Measurements from ENCODE around the gene ORC5. TPM values are rescaled to one million over a fixed set of nuclear protein-coding genes. Genes with fewer than 3 reads are reported as not detected.
A peak's percentile ranks its signal among the peaks of the same experiment; 100 is the strongest.

The ORC5 gene
- total and polyA plus RNA-seq, 4 donors, result 6.5 to 53.6 (median 13.9) TPM

- TF ChIP-seq, protein P1, sequence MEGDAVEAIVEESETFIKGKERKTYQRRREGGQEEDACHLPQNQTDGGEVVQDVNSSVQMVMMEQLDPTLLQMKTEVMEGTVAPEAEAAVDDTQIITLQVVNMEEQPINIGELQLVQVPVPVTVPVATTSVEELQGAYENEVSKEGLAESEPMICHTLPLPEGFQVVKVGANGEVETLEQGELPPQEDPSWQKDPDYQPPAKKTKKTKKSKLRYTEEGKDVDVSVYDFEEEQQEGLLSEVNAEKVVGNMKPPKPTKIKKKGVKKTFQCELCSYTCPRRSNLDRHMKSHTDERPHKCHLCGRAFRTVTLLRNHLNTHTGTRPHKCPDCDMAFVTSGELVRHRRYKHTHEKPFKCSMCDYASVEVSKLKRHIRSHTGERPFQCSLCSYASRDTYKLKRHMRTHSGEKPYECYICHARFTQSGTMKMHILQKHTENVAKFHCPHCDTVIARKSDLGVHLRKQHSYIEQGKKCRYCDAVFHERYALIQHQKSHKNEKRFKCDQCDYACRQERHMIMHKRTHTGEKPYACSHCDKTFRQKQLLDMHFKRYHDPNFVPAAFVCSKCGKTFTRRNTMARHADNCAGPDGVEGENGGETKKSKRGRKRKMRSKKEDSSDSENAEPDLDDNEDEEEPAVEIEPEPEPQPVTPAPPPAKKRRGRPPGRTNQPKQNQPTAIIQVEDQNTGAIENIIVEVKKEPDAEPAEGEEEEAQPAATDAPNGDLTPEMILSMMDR (IDR thresholded peaks at IDR 0.05; ENCODE audit: control extremely low read depth, extremely low read depth), result no peak
- Histone ChIP-seq H3K27me3 (ENCODE audit: control insufficient read depth in 3 of 3, insufficient read depth in 3 of 3, low read length in 2 of 3) (no peaks in the 10 kb centered on the region), H3K9me3 (ENCODE audit: control insufficient read depth in 4 of 4, insufficient read depth in 3 of 4, low read length in 3 of 4) (no peaks in the 10 kb centered on the region), H3K4me3 (no peak overlapping the region), H3K27ac (ENCODE audit: low read depth in 1 of 2, low read length in 1 of 2) (no peak overlapping the region), H3K4me1 (ENCODE audit: control insufficient read depth in 5 of 5, insufficient read depth in 5 of 5, low read length in 5 of 5) (no peaks in the 10 kb centered on the region), H3K9ac (ENCODE audit: insufficient read depth in 1 of 2, low read length in 2 of 2) (no peak overlapping the region), H3K36me3 (ENCODE audit: control insufficient read depth in 4 of 4, insufficient read depth in 4 of 4, low read length in 4 of 4) (peaks cover 2 to 17% (median 6%) of the 10 kb centered on the region in 4 donors)
- no peak for ATAC-seq (ENCODE audit: insufficient read depth, low FRiP score)
- 81 to 91% methylated on average over 6 of the region's 6 CpGs for WGBS, 2 donors
- DNase-seq, result no peak
These were observed 45.7 kb downstream of the ORC5 start for GRCh38 chr7:104162081-104162480.

DNA sequence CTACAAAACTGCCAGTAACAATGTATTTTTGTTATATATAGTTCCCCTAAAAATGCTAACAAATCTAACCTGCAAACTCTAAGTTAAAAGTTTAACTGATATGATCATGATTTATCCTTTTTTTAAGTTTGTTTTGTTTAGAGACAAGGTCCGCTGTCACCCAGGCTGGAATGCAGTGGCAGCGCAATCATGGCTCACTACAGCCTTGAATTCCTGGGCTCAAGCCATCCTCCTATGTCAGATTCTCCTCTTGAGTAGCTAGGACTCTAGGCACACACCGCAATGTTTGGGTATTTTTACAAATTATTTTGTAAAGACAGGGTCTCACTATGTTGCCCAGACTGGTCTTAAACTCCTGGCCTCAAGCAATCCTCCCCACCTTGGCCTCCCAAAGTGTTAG lies 46.6 kb downstream of the ORC5 start:
- H3K36me3 ChIP-seq (ENCODE audit: control insufficient read depth in 4 of 4, insufficient read depth in 4 of 4, low read length in 4 of 4), result peaks cover 2 to 15% (median 6%) of the 10 kb centered on the region in 4 donors
- no peaks in the 10 kb centered on the region for H3K27me3 ChIP-seq (ENCODE audit: control insufficient read depth in 3 of 3, insufficient read depth in 3 of 3, low read length in 2 of 3)
- no peak overlapping the region for H3K4me3 ChIP-seq
- WGBS, 2 donors, result 92 to 94% methylated on average over 3 of the region's 3 CpGs
- no peak overlapping the region for H3K9ac ChIP-seq (ENCODE audit: insufficient read depth in 1 of 2, low read length in 2 of 2)
- H3K4me1 ChIP-seq (ENCODE audit: control insufficient read depth in 5 of 5, insufficient read depth in 5 of 5, low read length in 5 of 5), result no peaks in the 10 kb centered on the region
- no peak overlapping the region for H3K27ac ChIP-seq (ENCODE audit: low read depth in 1 of 2, low read length in 1 of 2)
- H3K9me3 ChIP-seq (ENCODE audit: control insufficient read depth in 4 of 4, insufficient read depth in 3 of 4, low read length in 3 of 4), result no peaks in the 10 kb centered on the region
- TF ChIP-seq, protein P1 (IDR thresholded peaks at IDR 0.05; ENCODE audit: control extremely low read depth, extremely low read depth), result no peak
- DNase-seq (no peak), ATAC-seq (ENCODE audit: insufficient read depth, low FRiP score) (no peak)

DNA sequence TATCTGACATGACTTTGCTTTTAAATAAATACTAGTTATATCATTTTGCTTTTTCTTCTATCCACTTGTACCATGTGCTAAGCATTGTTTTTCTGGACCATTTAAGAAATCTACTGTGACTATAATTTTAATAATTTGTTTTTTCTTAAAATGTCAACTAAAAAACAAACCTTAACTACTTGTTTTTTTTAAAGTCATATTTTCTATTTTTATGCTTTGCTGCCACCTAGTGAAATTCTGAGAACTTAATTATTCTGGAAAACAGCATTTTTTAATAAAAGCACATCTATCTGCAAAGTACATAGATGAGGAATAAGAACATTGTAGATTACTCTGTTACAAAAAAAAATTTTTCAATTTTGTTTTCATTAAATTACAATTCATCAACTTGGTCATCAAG lies 47.4 kb downstream of the ORC5 start:
- Histone ChIP-seq H3K27ac (ENCODE audit: low read depth in 1 of 2, low read length in 1 of 2) (no peak overlapping the region), H3K4me1 (ENCODE audit: control insufficient read depth in 5 of 5, insufficient read depth in 5 of 5, low read length in 5 of 5) (no peaks in the 10 kb centered on the region), H3K36me3 (ENCODE audit: control insufficient read depth in 4 of 4, insufficient read depth in 4 of 4, low read length in 4 of 4) (peaks cover 2 to 10% (median 5%) of the 10 kb centered on the region in 4 donors), H3K4me3 (no peak overlapping the region), H3K9ac (ENCODE audit: insufficient read depth in 1 of 2, low read length in 2 of 2) (no peak overlapping the region), H3K9me3 (ENCODE audit: control insufficient read depth in 4 of 4, insufficient read depth in 3 of 4, low read length in 3 of 4) (no peaks in the 10 kb centered on the region), H3K27me3 (ENCODE audit: control insufficient read depth in 3 of 3, insufficient read depth in 3 of 3, low read length in 2 of 3) (no peaks in the 10 kb centered on the region)
- TF ChIP-seq, protein P1 (IDR thresholded peaks at IDR 0.05; ENCODE audit: control extremely low read depth, extremely low read depth), result no peak
- ATAC-seq (ENCODE audit: insufficient read depth, low FRiP score) (no peak), DNase-seq (peak in 2 of 3 donors; percentile 54 to 60)

GRCh38 chr7:104156842-104157277 lies 51.0 kb downstream of the ORC5 start:
- Histone ChIP-seq H3K27ac (ENCODE audit: low read depth in 1 of 2, low read length in 1 of 2) (no peak overlapping the region), H3K36me3 (ENCODE audit: control insufficient read depth in 4 of 4, insufficient read depth in 4 of 4, low read length in 4 of 4) (peaks cover 0 to 5% (median 3%) of the 10 kb centered on the region in 4 donors), H3K9me3 (ENCODE audit: control insufficient read depth in 4 of 4, insufficient read depth in 3 of 4, low read length in 3 of 4) (no peaks in the 10 kb centered on the region), H3K4me1 (ENCODE audit: control insufficient read depth in 5 of 5, insufficient read depth in 5 of 5, low read length in 5 of 5) (no peaks in the 10 kb centered on the region), H3K9ac (ENCODE audit: insufficient read depth in 1 of 2, low read length in 2 of 2) (no peak overlapping the region), H3K27me3 (ENCODE audit: control insufficient read depth in 3 of 3, insufficient read depth in 3 of 3, low read length in 2 of 3) (no peaks in the 10 kb centered on the region), H3K4me3 (no peak overlapping the region)
- ATAC-seq (ENCODE audit: insufficient read depth, low FRiP score) (no peak), DNase-seq (peak in 2 of 3 donors; percentile 20 to 28)
- 52 to 65% methylated on average over 2 of the region's 2 CpGs for WGBS, 2 donors
- TF ChIP-seq, protein P1 (IDR thresholded peaks at IDR 0.05; ENCODE audit: control extremely low read depth, extremely low read depth), result no peak

Measured in lung (tissue), 12 donors.